Activated CD4-positive, alpha-beta T cell treated with anti-CD3 and anti-CD28 coated beads for 4 hours (primary cell): Measurements from ENCODE around the gene USP35.
"Not testable (repeated sequence)": the region's sequence is repeated elsewhere in the genome, so short reads cannot be mapped to it uniquely, and the experiment has no call there.

ENCODE experiments used
- DNase-seq, 2 donors: peaks; one replicate each; pipeline ENCODE4 v3.0.0-alpha.2; 2020

USP35 gene

DNA sequence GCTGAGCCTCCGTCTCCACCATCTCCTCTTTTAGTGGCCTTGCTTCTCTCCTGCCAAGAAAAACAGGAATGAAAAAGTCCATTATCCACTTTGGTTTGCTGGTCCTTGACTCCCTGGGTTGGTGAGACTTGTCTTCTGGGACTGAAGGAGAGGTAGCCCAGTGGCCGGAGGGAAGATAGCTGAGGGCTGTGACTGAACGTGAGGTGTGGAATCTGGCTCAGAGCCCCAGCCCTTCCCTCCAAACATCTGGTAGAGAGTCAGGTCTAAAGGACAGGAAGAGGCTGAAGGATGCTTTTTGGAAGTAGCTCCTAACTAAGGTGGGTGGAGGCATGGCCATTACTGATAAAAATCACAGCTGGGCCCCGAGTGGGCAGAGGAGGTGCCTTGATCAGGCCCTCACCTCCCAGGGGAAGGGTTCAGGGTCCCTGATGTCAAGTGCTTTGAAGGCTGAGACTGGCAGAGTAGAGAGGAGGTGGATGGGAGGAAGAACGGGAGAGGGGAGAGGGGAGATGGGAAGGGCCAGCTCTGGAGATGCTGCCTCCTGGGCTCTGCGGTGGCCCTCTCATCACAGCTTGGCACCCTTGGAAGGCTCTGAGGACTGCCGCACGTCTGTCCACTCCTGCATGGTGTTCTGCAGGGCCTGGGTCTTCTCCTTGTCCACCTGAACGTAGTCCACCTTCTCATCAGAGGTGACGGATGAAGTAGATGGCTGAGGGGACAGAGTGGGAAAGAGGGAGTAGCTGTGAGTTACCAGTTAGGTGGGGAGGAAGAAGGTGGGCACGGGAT, 30.2 kb downstream of the USP35 start:
- DNase-seq, result no peak

- no peak for DNase-seq
These were observed 30.9 kb downstream of the USP35 start for GRCh38 chr11:78219493-78220217.

DNA sequence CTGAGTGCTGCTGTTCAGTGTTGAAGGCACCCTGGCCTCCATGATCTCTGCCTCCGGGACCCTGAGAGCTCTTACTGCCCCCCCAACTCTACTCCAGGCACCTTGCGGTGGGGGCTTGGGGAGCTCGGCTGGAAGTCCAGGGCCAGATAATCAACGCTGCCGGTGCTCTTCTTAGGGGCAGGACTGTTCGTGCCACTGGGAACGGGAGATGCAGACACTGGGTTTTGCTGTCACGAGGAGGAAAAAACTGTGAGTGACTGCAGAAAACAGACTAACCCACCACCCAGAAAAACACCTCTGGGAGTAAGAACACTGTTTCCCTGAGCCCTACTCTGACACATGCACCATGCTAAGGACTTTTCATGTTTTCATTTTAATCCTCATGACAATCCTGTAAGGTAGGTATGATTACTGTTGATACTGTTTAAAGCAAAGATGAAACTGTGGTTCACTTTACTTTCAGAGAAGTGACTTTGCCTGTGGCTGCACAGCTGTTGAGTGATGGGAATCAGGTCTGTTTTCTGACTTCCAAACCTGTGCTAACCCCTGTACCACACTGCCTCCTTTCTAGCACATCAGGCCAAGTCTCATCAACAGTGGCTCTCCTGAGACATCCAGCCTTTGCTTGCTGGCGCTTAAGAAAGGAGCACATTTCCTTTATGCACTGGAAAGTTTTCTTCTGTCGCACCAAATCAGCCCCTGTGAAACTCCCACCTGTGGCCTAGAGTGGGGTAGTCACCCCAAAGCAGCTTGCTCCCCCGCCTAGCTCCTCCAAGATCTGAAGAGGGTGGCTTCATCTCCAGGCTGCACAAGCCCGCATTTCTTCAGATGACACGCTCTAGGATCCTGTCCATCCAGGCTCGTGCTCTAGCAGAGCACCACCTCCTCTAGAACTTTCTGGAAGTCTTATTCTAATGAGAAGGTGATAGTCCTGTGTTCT, 31.8 kb downstream of the USP35 start:
- no peak for DNase-seq

DNA sequence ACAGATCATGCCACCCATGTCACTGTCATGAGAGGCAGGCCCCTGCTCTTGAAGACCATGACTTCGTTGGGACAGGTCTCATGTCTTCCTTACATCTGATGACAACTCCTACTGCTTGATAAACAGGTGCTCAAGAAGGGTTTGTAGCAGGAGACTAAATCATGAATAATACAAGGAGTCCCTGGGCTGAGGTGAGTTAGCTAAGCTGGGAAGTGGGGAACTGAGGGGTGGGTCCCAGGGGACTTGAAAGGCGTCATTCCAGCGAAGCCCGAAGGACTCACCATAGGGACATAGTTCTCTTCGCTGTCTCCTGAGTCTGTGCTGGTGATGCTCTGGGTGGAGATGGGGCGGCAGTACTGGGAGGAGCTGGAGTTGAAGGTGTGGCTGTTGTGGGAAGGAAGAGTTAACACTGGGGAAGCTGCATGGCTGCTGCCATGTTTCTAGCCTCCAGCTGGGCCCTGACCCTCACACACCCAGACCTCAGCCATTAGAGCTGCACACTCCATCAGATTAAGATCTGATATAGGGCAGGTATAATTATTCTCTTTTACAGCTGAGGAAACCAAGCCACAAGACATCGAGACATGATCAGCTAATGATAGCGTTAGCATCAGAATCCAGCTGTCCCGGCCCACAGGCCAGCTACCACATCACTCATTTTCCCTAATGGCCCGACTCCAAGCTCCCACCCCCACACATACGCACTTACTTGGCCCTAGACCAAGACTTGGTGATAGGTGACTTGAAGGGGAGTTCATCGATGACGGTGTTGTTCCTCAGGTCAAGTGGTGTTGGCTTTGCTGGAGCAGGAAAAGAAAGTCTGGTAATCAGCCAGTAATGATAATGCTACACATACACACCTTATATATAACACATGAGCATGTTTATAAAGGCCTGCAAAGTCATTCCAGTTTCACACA, 32.9 kb downstream of the USP35 start:
- no peak for DNase-seq

GRCh38 chr11:78222726-78223125, 34.0 kb downstream of the USP35 start:
- DNase-seq, result not testable (repeated sequence)

GRCh38 chr11:78223320-78223954, 34.7 kb downstream of the USP35 start:
- DNase-seq, result no peak

- no peak for DNase-seq
These were observed 35.8 kb downstream of the USP35 start for GRCh38 chr11:78224506-78224905.

- DNase-seq, result no peak
These were observed 36.2 kb downstream of the USP35 start for GRCh38 chr11:78224906-78225420.

- no peak for DNase-seq
These were observed 38.3 kb downstream of the USP35 start for GRCh38 chr11:78226684-78227680.

DNA sequence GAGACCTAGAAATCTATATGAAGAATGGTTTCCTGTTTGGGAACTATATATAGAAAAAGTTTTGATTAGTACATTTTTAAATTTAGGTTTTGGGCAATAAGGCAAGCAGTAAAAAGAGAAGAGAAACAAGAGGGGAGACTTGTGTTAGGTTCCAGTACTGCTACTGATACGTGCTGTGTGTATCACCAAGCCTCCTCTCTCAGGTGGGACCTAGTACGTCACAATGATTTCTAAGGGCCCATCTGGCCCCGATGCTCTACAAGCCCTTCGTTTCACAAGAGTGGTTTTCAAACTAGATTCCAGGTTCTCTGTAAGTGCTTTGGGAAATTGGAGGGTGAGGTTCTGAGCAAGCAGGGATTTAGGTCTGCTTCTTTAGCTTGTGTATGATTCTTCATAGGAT, 39.2 kb downstream of the USP35 start:
- DNase-seq, result no peak

GRCh38 chr11:78228467-78228866, 39.7 kb downstream of the USP35 start:
- DNase-seq, result no peak

- no peak for DNase-seq
These were observed 40.4 kb downstream of the USP35 start for GRCh38 chr11:78229106-78229505.

GRCh38 chr11:78230161-78230877, 41.6 kb downstream of the USP35 start:
- no peak for DNase-seq

- DNase-seq, result no peak
These were observed 43.3 kb downstream of the USP35 start for GRCh38 chr11:78231962-78232501.

GRCh38 chr11:78233046-78233445, 44.3 kb downstream of the USP35 start:
- not testable (repeated sequence) for DNase-seq

DNA sequence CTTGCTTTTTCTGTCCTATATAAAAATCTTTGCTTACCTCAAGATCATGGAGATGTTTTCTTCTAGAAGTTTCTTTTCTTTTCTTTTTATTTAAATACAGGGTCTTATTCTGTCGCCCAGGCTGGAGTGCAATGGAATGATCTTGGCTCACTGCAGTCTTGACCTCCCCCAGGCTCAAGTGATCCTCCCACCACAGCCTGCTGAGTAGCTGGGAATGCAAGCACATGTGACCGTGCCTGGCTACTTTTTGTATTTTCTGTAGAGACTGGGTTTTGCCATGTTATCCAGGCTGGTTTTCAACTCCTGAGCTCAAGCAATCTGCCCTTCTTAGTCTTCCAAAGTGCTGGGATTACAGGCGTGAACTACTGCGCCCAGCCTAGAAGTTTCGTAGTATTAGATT, 45.3 kb downstream of the USP35 start:
- no peak for DNase-seq

DNA sequence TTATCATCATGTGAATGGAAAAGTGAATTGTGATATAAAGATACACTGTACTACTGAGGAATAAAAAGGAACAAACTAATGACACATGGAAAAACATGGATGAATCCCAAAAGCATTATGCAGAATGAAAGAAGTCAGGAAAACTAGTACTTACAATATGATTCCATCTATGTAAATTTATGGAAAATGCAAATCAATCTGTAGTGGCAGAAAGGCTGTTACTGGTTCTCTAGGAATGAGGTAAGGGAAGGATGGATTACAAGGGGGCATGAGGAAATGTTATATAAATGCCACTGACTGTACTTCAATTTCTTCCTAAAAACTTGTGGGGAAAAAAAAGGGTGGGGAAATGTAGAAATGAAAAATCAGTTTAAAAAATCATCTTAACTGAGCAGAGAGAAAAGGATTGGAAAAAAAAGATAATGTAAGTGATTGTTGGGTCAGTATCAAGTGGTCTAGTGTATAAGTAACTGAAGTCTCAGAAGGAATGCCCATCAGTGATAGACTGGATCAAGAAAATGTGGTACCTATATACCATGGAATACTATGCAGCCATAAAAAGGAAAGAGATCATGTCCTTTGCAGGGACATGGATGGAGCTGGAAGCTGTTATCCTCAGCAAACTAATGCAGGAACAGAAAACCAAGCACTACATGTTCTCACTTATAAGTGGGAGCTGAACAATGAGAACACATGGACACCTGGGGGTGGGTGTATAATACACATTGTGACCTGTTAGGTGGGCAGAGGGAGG, 48.8 kb downstream of the USP35 start:
- DNase-seq, result no peak

DNA sequence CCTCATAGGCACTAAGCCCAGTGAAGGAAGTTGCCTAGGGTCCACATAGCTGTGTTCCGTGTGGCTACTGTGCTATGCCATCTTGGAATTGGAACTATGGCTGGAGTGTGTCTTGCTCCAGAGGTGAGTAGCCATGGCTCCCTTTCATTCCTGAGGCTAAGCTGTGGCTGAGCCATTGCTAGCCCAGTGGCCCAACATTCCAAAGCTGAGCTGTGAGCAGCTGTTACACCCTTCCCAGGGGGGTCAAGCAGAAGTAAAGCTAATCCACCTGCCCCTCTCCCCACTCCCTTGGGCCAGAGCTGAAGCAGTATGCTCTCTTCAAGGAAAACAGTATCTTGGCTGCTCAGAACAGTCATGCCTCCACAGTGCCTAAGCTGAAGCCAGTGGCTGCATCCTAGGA, 51.1 kb downstream of the USP35 start:
- no peak for DNase-seq
